WTC11 (cell line): Measurements from ENCODE around the gene PLEKHA1. TPM values are rescaled to one million over a fixed set of nuclear protein-coding genes. Genes with fewer than 3 reads are reported as not detected.

Experiments used
- ATAC-seq: fragments of 200-7000 bp; cut with Tn5 transposase; 2 replicates; pipeline ENCODE4 v1.10.0; 2021; ENCODE audit warnings: mild to moderate bottlenecking, moderate library complexity
- CTCF ChIA-PET: fragments of 300-600 bp; sonication (Branson Sonifier 250); formaldehyde crosslinking; loops from one replicate; lab custom pipeline; 2021; ENCODE audit warnings: antibody characterized with exemption; lab: Charles Lee
- POLR2A ChIA-PET: fragments of 350-600 bp; sonication (Branson Sonifier 250); formaldehyde crosslinking; loops from one replicate; lab custom pipeline; 2021; ENCODE audit warnings: antibody characterized with exemption; lab: Charles Lee
- DNase-seq: peaks from one replicate; pipeline ENCODE4 v3.0.0; 2021; ENCODE audit warnings: low spot score
- H3K27ac Mint-ChIP-seq: 2 replicates; pipeline ENCODE4 v1.8.0; 2021; ENCODE audit warnings: mixed read lengths
- H3K27me3 Mint-ChIP-seq: 2 replicates; pipeline ENCODE4 v1.8.0; 2021; ENCODE audit warnings: low read depth, mild to moderate bottlenecking, moderate library complexity, mixed read lengths
- H3K36me3 Mint-ChIP-seq: 2 replicates; pipeline ENCODE4 v1.8.0; 2021; ENCODE audit warnings: mixed read lengths
- H3K4me1 Mint-ChIP-seq: 2 replicates; pipeline ENCODE4 v1.8.0; 2022; ENCODE audit warnings: mixed read lengths
- H3K4me3 Mint-ChIP-seq: 2 replicates; pipeline ENCODE4 v1.8.0; 2021; ENCODE audit warnings: mild to moderate bottlenecking, moderate library complexity, mixed read lengths
- H3K9me3 Mint-ChIP-seq: 2 replicates; pipeline ENCODE4 v1.8.0; 2021; ENCODE audit warnings: mixed read lengths
- FOXJ3 ChIP-seq: sonication (generic); formaldehyde crosslinking; IDR thresholded peaks from 2 replicates; pipeline ENCODE4 v1.9.0; 2021; ENCODE audit warnings: missing genetic modification reagents, mild to moderate bottlenecking, borderline replicate concordance
- FOXK1 ChIP-seq: sonication (generic); formaldehyde crosslinking; IDR thresholded peaks from 2 replicates; pipeline ENCODE4 v1.8.0; 2022; ENCODE audit warnings: mild to moderate bottlenecking, moderate library complexity, missing genetic modification reagents
- FOXP1 ChIP-seq: sonication (generic); formaldehyde crosslinking; IDR thresholded peaks from 2 replicates; pipeline ENCODE4 v1.8.0; 2022; ENCODE audit warnings: missing genetic modification reagents, mild to moderate bottlenecking, moderate library complexity, borderline replicate concordance
- HMGA2 ChIP-seq: fragments of 250-450 bp; sonication (Bioruptor Pico); IDR thresholded peaks from 2 replicates; pipeline ENCODE4 v1.4.0; 2021; ENCODE audit warnings: mild to moderate bottlenecking, moderate library complexity
- KAT7 ChIP-seq: sonication (generic); formaldehyde crosslinking; IDR thresholded peaks from 2 replicates; pipeline ENCODE4 v1.8.1; 2023; ENCODE audit warnings: missing genetic modification reagents, mild to moderate bottlenecking, borderline replicate concordance
- NFE2L1 ChIP-seq: sonication (generic); formaldehyde crosslinking; IDR thresholded peaks from 2 replicates; pipeline ENCODE4 v1.8.1; 2023; ENCODE audit warnings: missing genetic modification reagents
- NFYB ChIP-seq: sonication (generic); formaldehyde crosslinking; conservative IDR thresholded peaks from 2 replicates; pipeline ENCODE4 v1.8.0; 2022; ENCODE audit warnings: low read depth, missing genetic modification reagents
- ZNF263 ChIP-seq: sonication (generic); formaldehyde crosslinking; IDR thresholded peaks from 2 replicates; pipeline ENCODE4 v1.8.1; 2022; ENCODE audit warnings: low read depth, mild to moderate bottlenecking, moderate library complexity, missing genetic modification reagents
- ZNF416 ChIP-seq: fragments of 250-450 bp; sonication (Bioruptor Pico); IDR thresholded peaks from 2 replicates; pipeline ENCODE4 v1.9.0; 2021; ENCODE audit warnings: mild to moderate bottlenecking, inconsistent platforms
- total RNA-seq: library from RNA; stranded (reverse); gene quantifications from 3 replicates; pipeline ENCODE4 v1.2.3, GENCODE V29; 2021
- TF ChIP-seq, protein P1 (sequence below): fragments of 250-450 bp; sonication (Bioruptor Pico); IDR thresholded peaks from 2 replicates; pipeline ENCODE4 v1.9.0; 2021; ENCODE audit warnings: mild to moderate bottlenecking
- TF ChIP-seq, protein P2 (sequence below): sonication (generic); formaldehyde crosslinking; IDR thresholded peaks from 2 replicates; pipeline ENCODE4 v1.8.1; 2023; ENCODE audit warnings: mild to moderate bottlenecking, missing genetic modification reagents, moderate library complexity
- TF ChIP-seq, protein P3 (sequence below): sonication (generic); formaldehyde crosslinking; IDR thresholded peaks from 2 replicates; pipeline ENCODE4 v1.8.1; 2023; ENCODE audit warnings: mild to moderate bottlenecking, missing genetic modification reagents, borderline replicate concordance
- TF ChIP-seq, protein P4 (sequence below): sonication (generic); formaldehyde crosslinking; conservative IDR thresholded peaks from 2 replicates; pipeline ENCODE4 v1.8.1; 2023; ENCODE audit warnings: mild to moderate bottlenecking, low read depth, missing genetic modification reagents, moderate library complexity
- TF ChIP-seq, protein P5 (sequence below): sonication (generic); formaldehyde crosslinking; IDR thresholded peaks from 2 replicates; pipeline ENCODE4 v1.8.0; 2023; ENCODE audit warnings: missing genetic modification reagents, mild to moderate bottlenecking, borderline replicate concordance
- TF ChIP-seq, protein P6 (sequence below): fragments of 250-450 bp; sonication (Bioruptor Pico); IDR thresholded peaks from 2 replicates; pipeline ENCODE4 v1.9.0; 2021; ENCODE audit warnings: mild to moderate bottlenecking
- TF ChIP-seq, protein P7 (sequence below): sonication (generic); formaldehyde crosslinking; IDR thresholded peaks from 2 replicates; pipeline ENCODE4 v1.8.1; 2022; ENCODE audit warnings: mild to moderate bottlenecking, moderate library complexity, missing genetic modification reagents

The PLEKHA1 gene
- total RNA-seq, 1 experiment from 2014 or later: 34.6 TPM

DNA sequence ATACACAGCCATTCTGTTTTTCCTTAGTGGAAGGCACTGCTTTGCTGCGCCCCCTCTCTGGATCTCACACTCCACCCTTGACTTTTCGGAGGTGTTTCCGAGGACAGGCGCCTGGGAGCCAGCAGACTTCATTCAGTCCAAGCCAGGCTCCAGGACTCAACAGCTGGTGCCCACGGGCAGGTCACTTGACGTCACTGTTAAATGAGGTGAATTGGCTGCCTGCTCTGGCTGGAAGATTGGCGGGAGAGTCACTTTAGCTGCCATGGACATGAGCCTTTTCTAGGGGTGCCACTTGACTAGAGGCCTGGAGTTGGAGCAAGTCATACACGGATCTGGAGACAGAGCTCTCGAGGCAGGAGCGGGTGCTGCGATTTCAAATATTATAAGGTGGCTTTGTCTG is 90.1 kb downstream of the PLEKHA1 start (continued):
- TF ChIP-seq, protein P1, sequence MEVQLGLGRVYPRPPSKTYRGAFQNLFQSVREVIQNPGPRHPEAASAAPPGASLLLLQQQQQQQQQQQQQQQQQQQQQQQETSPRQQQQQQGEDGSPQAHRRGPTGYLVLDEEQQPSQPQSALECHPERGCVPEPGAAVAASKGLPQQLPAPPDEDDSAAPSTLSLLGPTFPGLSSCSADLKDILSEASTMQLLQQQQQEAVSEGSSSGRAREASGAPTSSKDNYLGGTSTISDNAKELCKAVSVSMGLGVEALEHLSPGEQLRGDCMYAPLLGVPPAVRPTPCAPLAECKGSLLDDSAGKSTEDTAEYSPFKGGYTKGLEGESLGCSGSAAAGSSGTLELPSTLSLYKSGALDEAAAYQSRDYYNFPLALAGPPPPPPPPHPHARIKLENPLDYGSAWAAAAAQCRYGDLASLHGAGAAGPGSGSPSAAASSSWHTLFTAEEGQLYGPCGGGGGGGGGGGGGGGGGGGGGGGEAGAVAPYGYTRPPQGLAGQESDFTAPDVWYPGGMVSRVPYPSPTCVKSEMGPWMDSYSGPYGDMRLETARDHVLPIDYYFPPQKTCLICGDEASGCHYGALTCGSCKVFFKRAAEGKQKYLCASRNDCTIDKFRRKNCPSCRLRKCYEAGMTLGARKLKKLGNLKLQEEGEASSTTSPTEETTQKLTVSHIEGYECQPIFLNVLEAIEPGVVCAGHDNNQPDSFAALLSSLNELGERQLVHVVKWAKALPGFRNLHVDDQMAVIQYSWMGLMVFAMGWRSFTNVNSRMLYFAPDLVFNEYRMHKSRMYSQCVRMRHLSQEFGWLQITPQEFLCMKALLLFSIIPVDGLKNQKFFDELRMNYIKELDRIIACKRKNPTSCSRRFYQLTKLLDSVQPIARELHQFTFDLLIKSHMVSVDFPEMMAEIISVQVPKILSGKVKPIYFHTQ (CRISPR knock-in tag): no peak
- TF ChIP-seq ZNF263 (CRISPR knock-in tag): no peak
- no peak for TF ChIP-seq NFYB (CRISPR knock-in tag)
- TF ChIP-seq, protein P2, sequence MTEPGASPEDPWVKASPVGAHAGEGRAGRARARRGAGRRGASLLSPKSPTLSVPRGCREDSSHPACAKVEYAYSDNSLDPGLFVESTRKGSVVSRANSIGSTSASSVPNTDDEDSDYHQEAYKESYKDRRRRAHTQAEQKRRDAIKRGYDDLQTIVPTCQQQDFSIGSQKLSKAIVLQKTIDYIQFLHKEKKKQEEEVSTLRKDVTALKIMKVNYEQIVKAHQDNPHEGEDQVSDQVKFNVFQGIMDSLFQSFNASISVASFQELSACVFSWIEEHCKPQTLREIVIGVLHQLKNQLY (CRISPR knock-in tag): no peak
- TF ChIP-seq, protein P3, sequence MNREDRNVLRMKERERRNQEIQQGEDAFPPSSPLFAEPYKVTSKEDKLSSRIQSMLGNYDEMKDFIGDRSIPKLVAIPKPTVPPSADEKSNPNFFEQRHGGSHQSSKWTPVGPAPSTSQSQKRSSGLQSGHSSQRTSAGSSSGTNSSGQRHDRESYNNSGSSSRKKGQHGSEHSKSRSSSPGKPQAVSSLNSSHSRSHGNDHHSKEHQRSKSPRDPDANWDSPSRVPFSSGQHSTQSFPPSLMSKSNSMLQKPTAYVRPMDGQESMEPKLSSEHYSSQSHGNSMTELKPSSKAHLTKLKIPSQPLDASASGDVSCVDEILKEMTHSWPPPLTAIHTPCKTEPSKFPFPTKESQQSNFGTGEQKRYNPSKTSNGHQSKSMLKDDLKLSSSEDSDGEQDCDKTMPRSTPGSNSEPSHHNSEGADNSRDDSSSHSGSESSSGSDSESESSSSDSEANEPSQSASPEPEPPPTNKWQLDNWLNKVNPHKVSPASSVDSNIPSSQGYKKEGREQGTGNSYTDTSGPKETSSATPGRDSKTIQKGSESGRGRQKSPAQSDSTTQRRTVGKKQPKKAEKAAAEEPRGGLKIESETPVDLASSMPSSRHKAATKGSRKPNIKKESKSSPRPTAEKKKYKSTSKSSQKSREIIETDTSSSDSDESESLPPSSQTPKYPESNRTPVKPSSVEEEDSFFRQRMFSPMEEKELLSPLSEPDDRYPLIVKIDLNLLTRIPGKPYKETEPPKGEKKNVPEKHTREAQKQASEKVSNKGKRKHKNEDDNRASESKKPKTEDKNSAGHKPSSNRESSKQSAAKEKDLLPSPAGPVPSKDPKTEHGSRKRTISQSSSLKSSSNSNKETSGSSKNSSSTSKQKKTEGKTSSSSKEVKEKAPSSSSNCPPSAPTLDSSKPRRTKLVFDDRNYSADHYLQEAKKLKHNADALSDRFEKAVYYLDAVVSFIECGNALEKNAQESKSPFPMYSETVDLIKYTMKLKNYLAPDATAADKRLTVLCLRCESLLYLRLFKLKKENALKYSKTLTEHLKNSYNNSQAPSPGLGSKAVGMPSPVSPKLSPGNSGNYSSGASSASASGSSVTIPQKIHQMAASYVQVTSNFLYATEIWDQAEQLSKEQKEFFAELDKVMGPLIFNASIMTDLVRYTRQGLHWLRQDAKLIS (CRISPR knock-in tag): no peak
- TF ChIP-seq ZNF416 (CRISPR knock-in tag): no peak

DNA sequence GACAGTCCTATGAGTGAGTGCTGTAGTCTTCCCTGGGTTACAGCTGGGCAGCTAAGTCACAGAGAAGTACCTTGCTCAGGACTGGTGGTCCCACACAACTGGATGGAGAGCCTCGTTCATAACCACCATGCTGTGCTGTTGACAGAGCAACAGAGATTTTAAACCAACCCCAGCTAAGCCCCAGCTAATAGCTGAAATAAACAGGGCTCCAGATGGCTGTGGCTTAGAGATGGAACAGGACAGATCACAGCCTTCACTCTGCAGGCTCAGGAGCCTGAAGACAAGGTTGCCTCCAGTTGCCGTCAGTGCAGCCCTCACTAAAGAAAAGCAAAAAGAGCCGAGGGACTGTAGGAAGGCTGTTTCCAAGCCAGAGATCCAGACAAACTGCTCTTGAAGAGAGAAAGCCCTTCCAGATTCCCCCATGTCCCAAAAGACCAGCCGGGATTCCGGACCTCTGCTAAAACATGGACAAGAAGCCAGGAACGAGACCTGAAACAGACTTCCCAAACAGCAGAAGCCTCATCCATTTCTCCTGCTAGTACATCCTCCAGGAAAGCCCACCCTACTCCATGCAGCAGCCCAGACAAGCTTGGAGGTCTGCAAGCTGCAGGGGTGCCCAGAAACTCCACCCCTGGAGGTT is 91.0 kb downstream of the PLEKHA1 start:
- TF ChIP-seq NFE2L1 (CRISPR knock-in tag): no peak
- no peak for TF ChIP-seq FOXJ3 (CRISPR knock-in tag)
- H3K4me1 Mint-ChIP-seq: peaks cover 22% of the 10 kb centered on the region
- H3K9me3 Mint-ChIP-seq: no peaks in the 10 kb centered on the region
- H3K36me3 Mint-ChIP-seq: no peaks in the 10 kb centered on the region
- H3K4me3 Mint-ChIP-seq: no peak overlapping the region
- ChIA-PET POLR2A (no interaction called here), CTCF (interaction anchor here (0.6 to 1.3 kb wide), 2 partner anchors 18 to 100 kb away, joined by 3 read pairs; no protein-coding TSS in a partner anchor)
- H3K27me3 Mint-ChIP-seq: peaks cover 43% of the 10 kb centered on the region
- ATAC-seq: no peak
- no peak overlapping the region for H3K27ac Mint-ChIP-seq
- DNase-seq: no peak

DNA sequence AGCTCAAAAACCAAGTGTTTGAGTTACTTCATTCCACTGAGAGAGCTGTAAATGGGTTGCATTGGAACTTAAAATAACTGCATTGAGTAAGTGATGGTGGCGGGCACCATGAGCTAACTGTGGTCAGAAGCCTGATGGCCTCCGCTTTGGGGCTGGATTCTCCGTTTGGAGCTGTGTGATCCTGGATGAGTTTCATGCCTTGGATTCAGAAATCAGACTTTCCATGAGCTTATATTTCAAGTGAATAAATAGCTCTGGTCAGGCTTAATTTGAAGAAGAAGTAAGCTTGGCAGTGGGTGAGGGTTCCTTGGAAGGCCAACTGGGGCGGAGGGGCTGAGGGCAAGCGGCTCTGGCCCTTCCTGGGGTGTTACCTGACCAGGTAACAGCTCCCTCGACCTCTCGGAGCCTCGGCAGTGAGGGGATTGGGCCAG is 92.5 kb downstream of the PLEKHA1 start:
- ATAC-seq: no peak
- Mint-ChIP-seq H3K36me3 (no peaks in the 10 kb centered on the region), H3K4me3 (no peak overlapping the region), H3K27me3 (peaks cover 35% of the 10 kb centered on the region), H3K9me3 (no peaks in the 10 kb centered on the region), H3K27ac (no peak overlapping the region), H3K4me1 (peaks cover 19% of the 10 kb centered on the region)
- DNase-seq: no peak
- POLR2A ChIA-PET: no interaction called here
- CTCF ChIA-PET: interaction anchor here (1.0 to 1.1 kb wide), 3 partner anchors 27 to 187 kb away, joined by 3 read pairs; no protein-coding TSS in a partner anchor
- TF ChIP-seq FOXP1 (CRISPR knock-in tag): no peak
- TF ChIP-seq, protein P4, sequence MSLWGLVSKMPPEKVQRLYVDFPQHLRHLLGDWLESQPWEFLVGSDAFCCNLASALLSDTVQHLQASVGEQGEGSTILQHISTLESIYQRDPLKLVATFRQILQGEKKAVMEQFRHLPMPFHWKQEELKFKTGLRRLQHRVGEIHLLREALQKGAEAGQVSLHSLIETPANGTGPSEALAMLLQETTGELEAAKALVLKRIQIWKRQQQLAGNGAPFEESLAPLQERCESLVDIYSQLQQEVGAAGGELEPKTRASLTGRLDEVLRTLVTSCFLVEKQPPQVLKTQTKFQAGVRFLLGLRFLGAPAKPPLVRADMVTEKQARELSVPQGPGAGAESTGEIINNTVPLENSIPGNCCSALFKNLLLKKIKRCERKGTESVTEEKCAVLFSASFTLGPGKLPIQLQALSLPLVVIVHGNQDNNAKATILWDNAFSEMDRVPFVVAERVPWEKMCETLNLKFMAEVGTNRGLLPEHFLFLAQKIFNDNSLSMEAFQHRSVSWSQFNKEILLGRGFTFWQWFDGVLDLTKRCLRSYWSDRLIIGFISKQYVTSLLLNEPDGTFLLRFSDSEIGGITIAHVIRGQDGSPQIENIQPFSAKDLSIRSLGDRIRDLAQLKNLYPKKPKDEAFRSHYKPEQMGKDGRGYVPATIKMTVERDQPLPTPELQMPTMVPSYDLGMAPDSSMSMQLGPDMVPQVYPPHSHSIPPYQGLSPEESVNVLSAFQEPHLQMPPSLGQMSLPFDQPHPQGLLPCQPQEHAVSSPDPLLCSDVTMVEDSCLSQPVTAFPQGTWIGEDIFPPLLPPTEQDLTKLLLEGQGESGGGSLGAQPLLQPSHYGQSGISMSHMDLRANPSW (CRISPR knock-in tag): no peak
- TF ChIP-seq FOXK1: no peak
- TF ChIP-seq, protein P5, sequence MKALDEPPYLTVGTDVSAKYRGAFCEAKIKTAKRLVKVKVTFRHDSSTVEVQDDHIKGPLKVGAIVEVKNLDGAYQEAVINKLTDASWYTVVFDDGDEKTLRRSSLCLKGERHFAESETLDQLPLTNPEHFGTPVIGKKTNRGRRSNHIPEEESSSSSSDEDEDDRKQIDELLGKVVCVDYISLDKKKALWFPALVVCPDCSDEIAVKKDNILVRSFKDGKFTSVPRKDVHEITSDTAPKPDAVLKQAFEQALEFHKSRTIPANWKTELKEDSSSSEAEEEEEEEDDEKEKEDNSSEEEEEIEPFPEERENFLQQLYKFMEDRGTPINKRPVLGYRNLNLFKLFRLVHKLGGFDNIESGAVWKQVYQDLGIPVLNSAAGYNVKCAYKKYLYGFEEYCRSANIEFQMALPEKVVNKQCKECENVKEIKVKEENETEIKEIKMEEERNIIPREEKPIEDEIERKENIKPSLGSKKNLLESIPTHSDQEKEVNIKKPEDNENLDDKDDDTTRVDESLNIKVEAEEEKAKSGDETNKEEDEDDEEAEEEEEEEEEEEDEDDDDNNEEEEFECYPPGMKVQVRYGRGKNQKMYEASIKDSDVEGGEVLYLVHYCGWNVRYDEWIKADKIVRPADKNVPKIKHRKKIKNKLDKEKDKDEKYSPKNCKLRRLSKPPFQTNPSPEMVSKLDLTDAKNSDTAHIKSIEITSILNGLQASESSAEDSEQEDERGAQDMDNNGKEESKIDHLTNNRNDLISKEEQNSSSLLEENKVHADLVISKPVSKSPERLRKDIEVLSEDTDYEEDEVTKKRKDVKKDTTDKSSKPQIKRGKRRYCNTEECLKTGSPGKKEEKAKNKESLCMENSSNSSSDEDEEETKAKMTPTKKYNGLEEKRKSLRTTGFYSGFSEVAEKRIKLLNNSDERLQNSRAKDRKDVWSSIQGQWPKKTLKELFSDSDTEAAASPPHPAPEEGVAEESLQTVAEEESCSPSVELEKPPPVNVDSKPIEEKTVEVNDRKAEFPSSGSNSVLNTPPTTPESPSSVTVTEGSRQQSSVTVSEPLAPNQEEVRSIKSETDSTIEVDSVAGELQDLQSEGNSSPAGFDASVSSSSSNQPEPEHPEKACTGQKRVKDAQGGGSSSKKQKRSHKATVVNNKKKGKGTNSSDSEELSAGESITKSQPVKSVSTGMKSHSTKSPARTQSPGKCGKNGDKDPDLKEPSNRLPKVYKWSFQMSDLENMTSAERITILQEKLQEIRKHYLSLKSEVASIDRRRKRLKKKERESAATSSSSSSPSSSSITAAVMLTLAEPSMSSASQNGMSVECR (CRISPR knock-in tag): no peak
- TF ChIP-seq, protein P6, sequence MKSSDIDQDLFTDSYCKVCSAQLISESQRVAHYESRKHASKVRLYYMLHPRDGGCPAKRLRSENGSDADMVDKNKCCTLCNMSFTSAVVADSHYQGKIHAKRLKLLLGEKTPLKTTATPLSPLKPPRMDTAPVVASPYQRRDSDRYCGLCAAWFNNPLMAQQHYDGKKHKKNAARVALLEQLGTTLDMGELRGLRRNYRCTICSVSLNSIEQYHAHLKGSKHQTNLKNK (CRISPR knock-in tag): no peak
- no peak for TF ChIP-seq HMGA2 (CRISPR knock-in tag)
- no peak for TF ChIP-seq KAT7
- TF ChIP-seq, protein P7, sequence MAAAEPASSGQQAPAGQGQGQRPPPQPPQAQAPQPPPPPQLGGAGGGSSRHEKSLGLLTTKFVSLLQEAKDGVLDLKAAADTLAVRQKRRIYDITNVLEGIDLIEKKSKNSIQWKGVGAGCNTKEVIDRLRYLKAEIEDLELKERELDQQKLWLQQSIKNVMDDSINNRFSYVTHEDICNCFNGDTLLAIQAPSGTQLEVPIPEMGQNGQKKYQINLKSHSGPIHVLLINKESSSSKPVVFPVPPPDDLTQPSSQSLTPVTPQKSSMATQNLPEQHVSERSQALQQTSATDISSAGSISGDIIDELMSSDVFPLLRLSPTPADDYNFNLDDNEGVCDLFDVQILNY (CRISPR knock-in tag): no peak
